ENCODE results near the gene RFNG. TPM values are rescaled to one million over a fixed set of nuclear protein-coding genes. Genes with fewer than 3 reads are reported as not detected.

Gene RFNG
- total RNA-seq, 6 donors from 2014 or later = 25.0 to 101 (median 37.5) TPM

DNA sequence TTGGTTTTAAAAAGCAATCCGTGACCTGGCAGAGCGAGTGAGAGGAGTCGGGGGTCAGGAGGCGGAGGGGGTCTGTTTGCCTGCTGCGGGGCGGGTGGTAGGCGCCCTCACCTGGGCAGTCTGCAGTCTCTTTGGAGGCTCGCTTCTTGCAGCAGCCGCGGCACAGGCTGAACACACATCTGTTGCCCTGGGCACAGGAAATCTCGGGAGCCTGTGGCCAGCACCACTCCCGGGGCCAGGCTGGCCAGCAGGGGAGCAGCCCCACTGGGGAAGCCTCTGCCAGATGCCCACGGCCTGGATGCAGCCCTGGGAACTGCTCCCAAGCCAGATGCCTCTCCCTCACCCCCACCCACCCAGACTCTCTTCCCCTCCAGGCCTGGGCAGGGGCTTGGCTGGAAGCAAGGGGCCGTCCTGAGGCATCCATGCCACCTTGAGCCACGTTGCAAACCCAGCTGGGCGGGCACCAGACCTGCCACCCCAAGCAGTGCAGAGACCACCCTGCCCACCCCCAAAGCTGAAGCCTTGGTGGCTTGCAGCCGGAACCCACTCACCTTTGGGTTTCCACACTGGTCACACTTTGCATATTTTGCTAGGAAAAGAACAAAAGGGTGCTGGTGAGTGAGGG lies 6.7 kb upstream of the RFNG start:
- H3K4me3 ChIP-seq = no peak overlapping the region
- peaks cover 18 to 96% (median 92%) of the 10 kb centered on the region in 4 donors for H3K36me3 ChIP-seq
- DNase-seq (peak in 1 of 2 donors; percentile 67), ATAC-seq (ENCODE audit: low FRiP score in 2 of 2) (no peak)
- H3K27ac ChIP-seq = no peak overlapping the region
- whole genome bisulfite sequencing, 2 donors = 88 to 90% methylated on average over 11 to 15 of the region's 17 CpGs
- TF ChIP-seq POLR2AphosphoS5 (IDR thresholded peaks at IDR 0.05) (no peak), EP300 (IDR thresholded peaks at IDR 0.05) (no peak), POLR2A (IDR thresholded peaks at IDR 0.05) (no peak)
- TF ChIP-seq, protein P1, sequence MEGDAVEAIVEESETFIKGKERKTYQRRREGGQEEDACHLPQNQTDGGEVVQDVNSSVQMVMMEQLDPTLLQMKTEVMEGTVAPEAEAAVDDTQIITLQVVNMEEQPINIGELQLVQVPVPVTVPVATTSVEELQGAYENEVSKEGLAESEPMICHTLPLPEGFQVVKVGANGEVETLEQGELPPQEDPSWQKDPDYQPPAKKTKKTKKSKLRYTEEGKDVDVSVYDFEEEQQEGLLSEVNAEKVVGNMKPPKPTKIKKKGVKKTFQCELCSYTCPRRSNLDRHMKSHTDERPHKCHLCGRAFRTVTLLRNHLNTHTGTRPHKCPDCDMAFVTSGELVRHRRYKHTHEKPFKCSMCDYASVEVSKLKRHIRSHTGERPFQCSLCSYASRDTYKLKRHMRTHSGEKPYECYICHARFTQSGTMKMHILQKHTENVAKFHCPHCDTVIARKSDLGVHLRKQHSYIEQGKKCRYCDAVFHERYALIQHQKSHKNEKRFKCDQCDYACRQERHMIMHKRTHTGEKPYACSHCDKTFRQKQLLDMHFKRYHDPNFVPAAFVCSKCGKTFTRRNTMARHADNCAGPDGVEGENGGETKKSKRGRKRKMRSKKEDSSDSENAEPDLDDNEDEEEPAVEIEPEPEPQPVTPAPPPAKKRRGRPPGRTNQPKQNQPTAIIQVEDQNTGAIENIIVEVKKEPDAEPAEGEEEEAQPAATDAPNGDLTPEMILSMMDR (IDR thresholded peaks at IDR 0.05) = no peak
- no peaks in the 10 kb centered on the region for H3K9me3 ChIP-seq
- H3K27me3 ChIP-seq = no peaks in the 10 kb centered on the region
- peaks cover 0 to 12% (median 5%) of the 10 kb centered on the region in 4 donors for H3K4me1 ChIP-seq

DNA sequence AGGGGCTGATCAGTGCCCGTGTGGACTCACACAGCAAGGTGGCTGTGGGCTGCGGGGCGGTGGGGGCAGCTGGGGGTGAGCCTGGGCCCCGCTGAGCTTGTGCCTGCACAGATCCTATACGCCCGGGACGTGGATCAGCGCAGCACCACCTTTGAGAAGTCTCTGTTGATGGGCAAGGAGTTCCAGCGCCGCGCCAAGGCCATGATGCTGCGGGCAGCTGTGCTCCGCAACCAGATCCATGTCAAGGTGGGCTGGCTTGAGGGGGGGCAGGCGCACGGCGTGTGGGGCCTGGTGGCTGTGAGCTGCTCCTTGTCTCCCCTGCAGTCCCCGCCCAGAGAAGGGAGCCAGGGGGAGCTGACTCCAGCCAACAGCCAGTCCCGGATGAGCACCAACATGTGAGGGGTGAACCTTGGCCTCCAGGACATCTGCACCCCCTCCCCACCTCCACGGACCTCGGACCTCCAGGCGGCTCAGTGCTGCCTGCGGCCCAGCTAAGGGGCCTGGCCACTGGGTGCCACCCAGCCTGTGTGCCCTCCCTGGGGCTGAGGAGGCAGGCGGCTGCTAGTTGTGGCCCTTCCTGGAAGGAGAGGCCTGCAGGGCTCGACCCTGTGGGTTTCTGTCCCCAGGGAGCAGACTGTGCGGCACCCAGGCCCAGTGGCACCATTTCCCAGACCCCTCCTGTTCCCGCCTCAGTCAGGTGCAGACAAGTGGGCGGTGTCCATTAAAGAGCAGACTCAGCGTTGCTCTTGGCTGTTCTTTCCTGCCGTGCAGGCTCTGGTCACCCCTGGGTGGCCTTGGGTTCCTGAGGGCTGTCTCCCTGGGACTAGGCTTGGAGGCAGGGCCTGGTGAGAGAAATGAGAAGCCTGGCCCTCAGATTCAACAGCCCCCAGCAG lies 5.4 kb upstream of the RFNG start:
- Histone ChIP-seq H3K27ac (no peak overlapping the region), H3K36me3 (peaks cover 15 to 83% (median 79%) of the 10 kb centered on the region in 4 donors), H3K4me1 (peaks cover 9 to 22% (median 16%) of the 10 kb centered on the region in 4 donors), H3K9me3 (no peaks in the 10 kb centered on the region), H3K4me3 (no peak overlapping the region), H3K27me3 (no peaks in the 10 kb centered on the region)
- no peak for ATAC-seq (ENCODE audit: low FRiP score in 2 of 2)
- 84 to 94% methylated on average over 11 to 25 of the region's 29 CpGs for WGBS, 2 donors
- peak in 1 of 2 donors; percentile 76 for DNase-seq
- TF ChIP-seq EP300 (IDR thresholded peaks at IDR 0.05) = no peak
- TF ChIP-seq, protein P1 (IDR thresholded peaks at IDR 0.05) = no peak

DNA sequence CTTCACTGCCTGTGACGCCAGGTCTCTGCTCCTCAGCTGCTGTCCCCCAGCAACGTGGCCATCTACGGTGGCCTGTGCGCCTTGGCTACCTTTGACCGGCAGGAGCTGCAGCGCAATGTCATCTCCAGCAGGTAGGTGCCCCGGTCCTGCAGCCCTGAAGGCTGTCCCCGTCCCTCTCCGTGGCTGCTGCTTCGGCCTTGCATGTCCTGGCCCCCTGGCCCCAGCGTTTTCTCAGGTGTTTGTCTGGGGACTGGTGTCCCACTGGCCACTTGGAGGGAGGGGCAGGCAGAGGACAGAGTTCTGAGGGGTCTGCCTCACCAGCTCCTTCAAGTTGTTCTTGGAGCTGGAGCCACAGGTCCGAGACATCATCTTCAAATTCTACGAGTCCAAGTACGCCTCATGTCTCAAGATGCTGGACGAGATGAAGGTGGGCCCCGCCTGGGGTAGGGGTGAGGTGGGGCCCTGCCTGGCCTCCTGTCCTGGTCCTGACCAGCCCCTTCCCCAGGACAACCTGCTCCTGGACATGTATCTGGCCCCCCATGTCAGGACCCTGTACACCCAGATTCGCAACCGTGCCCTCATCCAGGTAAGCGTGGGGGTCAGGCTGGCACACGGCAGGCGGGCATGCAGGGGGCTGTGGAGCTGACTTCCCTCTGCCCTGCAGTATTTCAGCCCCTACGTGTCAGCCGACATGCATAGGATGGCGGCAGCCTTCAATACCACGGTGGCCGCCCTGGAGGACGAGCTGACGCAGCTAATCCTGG lies 4.5 kb upstream of the RFNG start:
- H3K9me3 ChIP-seq = no peaks in the 10 kb centered on the region
- DNase-seq (no peak), ATAC-seq (ENCODE audit: low FRiP score in 2 of 2) (no peak)
- WGBS, 2 donors = 97 to 100% methylated on average over 8 to 28 of the region's 28 CpGs
- TF ChIP-seq POLR2AphosphoS5 (IDR thresholded peaks at IDR 0.05) (no peak), EP300 (IDR thresholded peaks at IDR 0.05) (no peak), POLR2A (IDR thresholded peaks at IDR 0.05) (no peak)
- TF ChIP-seq, protein P1 (IDR thresholded peaks at IDR 0.05) = no peak
- no peak overlapping the region for H3K4me3 ChIP-seq
- no peaks in the 10 kb centered on the region for H3K27me3 ChIP-seq
- no peak overlapping the region for H3K27ac ChIP-seq
- peaks cover 12 to 76% (median 71%) of the 10 kb centered on the region in 4 donors for H3K36me3 ChIP-seq
- H3K4me1 ChIP-seq = peaks cover 9 to 24% (median 16%) of the 10 kb centered on the region in 4 donors

DNA sequence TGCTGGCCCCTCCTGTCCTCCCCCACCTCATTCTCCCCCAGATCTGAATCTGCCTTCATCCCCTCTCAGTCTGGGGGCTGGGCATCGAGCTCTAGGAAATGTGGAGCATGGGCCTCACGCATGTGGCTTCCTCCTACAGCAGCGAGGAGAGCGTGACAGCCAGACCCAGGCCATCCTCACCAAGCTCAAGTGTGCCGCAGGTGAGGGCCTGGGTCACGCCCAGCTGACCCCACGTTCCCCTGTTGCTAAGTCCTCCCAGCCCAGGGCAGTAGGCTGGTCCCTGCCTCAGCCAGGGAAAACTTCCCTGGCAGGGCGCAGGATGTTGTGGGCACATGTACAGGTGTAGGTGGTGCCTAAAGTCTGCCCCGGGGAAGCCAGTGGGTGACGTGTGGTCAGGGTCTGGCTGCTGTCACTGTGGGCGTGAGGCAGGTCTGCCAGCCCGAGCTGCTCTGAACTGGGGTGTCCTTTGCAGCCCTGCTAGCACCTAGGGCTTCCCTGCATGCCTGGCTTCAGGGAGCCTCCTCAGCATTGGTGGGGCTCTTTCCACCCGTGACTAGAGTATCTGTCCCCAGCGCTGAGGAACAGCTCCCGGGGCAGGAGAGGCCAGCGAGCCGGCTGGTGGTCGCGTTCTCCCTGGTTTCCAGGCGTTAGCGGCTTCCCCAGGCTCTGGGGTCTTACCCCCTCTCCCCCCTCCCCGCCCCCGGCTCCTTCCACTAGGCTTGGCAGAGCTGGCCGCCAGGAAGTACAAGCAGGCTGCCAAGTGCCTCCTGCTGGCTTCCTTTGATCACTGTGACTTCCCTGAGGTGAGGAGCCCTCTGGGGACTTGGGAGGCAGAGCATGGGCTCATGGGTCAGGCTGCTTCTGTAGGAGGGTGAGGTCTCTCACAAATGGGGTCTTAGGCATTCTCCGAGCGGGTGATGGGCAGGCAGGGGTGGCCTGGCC lies 3.7 kb upstream of the RFNG start:
- H3K4me3 ChIP-seq = no peak overlapping the region
- ATAC-seq (ENCODE audit: low FRiP score in 2 of 2) (no peak), DNase-seq (no peak)
- no peaks in the 10 kb centered on the region for H3K9me3 ChIP-seq
- TF ChIP-seq, protein P1 (IDR thresholded peaks at IDR 0.05) = no peak
- TF ChIP-seq EP300 (IDR thresholded peaks at IDR 0.05) = no peak
- TF ChIP-seq POLR2A (IDR thresholded peaks at IDR 0.05) = no peak
- TF ChIP-seq POLR2AphosphoS5 (IDR thresholded peaks at IDR 0.05) = no peak
- H3K27me3 ChIP-seq = no peaks in the 10 kb centered on the region
- H3K4me1 ChIP-seq = peaks cover 15 to 32% (median 24%) of the 10 kb centered on the region in 4 donors
- 74 to 88% methylated on average over 16 to 25 of the region's 26 CpGs for WGBS, 2 donors
- H3K27ac ChIP-seq = no peak overlapping the region
- H3K36me3 ChIP-seq = peaks cover 11 to 68% (median 62%) of the 10 kb centered on the region in 4 donors
